ENCODE measurements around the gene TMC8.

The TMC8 gene

DNA sequence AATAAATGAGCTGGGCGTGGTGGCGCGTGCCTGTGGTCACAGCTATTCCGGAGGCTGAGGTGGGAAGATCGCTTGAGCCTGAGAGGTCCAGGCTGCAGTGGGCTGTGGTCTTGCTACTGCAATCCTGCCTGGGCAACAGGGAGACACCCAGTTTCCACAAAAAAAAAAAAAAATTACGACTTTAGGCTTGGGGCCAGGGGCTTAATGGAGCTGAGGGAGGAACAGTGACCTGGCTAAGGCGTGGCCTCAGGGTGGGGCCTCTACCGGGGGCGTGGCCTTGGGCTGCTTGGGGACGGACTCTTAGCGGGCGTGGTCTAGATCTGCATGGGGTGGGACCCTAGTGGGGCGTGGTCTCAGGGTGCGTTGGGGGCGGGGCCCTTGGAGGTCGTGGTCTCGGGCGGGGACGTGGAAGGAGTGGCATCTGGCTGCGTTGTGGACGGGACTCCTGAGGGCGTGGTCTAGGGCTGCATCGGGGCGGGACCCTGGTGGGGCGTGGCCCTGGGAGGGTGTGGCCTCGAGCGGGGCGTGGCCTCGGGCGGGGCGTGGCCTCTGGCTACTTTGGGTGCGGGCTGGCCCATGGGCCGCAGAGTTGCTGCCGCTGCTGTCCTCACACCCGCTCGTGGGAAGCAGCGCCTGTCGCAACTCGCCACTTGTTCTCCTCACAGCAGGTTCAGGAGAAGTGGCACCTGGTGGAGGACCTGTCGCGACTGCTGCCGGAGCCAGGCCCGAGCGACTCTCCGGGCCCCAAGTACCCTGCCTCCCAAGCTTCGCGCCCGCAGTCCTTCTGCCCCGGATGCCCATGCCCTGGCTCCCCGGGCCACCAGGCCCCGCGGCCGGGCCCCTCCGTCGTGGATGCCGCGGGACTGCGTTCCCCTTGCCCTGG lies 9.8 kb downstream of the TMC8 start (continued):
- TF ChIP-seq, protein P1, sequence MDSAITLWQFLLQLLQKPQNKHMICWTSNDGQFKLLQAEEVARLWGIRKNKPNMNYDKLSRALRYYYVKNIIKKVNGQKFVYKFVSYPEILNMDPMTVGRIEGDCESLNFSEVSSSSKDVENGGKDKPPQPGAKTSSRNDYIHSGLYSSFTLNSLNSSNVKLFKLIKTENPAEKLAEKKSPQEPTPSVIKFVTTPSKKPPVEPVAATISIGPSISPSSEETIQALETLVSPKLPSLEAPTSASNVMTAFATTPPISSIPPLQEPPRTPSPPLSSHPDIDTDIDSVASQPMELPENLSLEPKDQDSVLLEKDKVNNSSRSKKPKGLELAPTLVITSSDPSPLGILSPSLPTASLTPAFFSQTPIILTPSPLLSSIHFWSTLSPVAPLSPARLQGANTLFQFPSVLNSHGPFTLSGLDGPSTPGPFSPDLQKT (IDR thresholded peaks at IDR 0.05; ENCODE audit: borderline replicate concordance, low read depth, low read length) = no peak
- TF ChIP-seq ZNF529 (tag by site-specific recombination; IDR thresholded peaks at IDR 0.05; ENCODE audit: insufficient replicate concordance) = no peak
- no peak for TF ChIP-seq ZNF146 (tag by site-specific recombination; IDR thresholded peaks at IDR 0.05)
- no peak for TF ChIP-seq ZNF266 (tag by site-specific recombination; IDR thresholded peaks at IDR 0.05; ENCODE audit: low read depth)
- TF ChIP-seq ZNF76 (tag by site-specific recombination; IDR thresholded peaks at IDR 0.05; ENCODE audit: borderline replicate concordance, low read depth) = no peak
- TF ChIP-seq, protein P2, sequence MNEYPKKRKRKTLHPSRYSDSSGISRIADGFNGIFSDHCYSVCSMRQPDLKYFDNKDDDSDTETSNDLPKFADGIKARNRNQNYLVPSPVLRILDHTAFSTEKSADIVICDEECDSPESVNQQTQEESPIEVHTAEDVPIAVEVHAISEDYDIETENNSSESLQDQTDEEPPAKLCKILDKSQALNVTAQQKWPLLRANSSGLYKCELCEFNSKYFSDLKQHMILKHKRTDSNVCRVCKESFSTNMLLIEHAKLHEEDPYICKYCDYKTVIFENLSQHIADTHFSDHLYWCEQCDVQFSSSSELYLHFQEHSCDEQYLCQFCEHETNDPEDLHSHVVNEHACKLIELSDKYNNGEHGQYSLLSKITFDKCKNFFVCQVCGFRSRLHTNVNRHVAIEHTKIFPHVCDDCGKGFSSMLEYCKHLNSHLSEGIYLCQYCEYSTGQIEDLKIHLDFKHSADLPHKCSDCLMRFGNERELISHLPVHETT (tag by site-specific recombination; IDR thresholded peaks at IDR 0.05) = no peak
- TF ChIP-seq ZNF10 (tag by site-specific recombination; IDR thresholded peaks at IDR 0.05) = no peak
- TF ChIP-seq ZNF596 (tag by site-specific recombination; IDR thresholded peaks at IDR 0.05) = no peak
- TF ChIP-seq ZNF548 (tag by site-specific recombination; IDR thresholded peaks at IDR 0.05) = no peak
- TF ChIP-seq, protein P3, sequence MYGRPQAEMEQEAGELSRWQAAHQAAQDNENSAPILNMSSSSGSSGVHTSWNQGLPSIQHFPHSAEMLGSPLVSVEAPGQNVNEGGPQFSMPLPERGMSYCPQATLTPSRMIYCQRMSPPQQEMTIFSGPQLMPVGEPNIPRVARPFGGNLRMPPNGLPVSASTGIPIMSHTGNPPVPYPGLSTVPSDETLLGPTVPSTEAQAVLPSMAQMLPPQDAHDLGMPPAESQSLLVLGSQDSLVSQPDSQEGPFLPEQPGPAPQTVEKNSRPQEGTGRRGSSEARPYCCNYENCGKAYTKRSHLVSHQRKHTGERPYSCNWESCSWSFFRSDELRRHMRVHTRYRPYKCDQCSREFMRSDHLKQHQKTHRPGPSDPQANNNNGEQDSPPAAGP (tag by site-specific recombination; IDR thresholded peaks at IDR 0.05) = peak; percentile 70; the same call in 1 of the 2 replicates
- TF ChIP-seq ZNF2 (tag by site-specific recombination; IDR thresholded peaks at IDR 0.05) = peak; percentile 52
- no peak for TF ChIP-seq ZNF366 (tag by site-specific recombination; conservative IDR thresholded peaks at IDR 0.05)
- no peak for TF ChIP-seq ZNF416 (tag by site-specific recombination; IDR thresholded peaks at IDR 0.05)
- no peak for TF ChIP-seq ZNF645 (tag by site-specific recombination; IDR thresholded peaks at IDR 0.05)
- TF ChIP-seq ZNF521 (tag by site-specific recombination; IDR thresholded peaks at IDR 0.05) = no peak
- no peak for TF ChIP-seq ZNF571 (tag by site-specific recombination; IDR thresholded peaks at IDR 0.05)
- peak; percentile 50 for TF ChIP-seq ZBTB26 (tag by site-specific recombination; optimal IDR thresholded peaks at IDR 0.05)
- peak; percentile 56 for TF ChIP-seq OSR2 (tag by site-specific recombination; IDR thresholded peaks at IDR 0.05)
- no peak for TF ChIP-seq ZNF747 (tag by site-specific recombination; IDR thresholded peaks at IDR 0.05)
- TF ChIP-seq FEZF1 (tag by site-specific recombination; IDR thresholded peaks at IDR 0.05) = no peak
- no peak for TF ChIP-seq YY2 (tag by site-specific recombination; IDR thresholded peaks at IDR 0.05)
- no peak for TF ChIP-seq ZNF623 (tag by site-specific recombination; IDR thresholded peaks at IDR 0.05)
- peak; percentile 96 for TF ChIP-seq SP2 (tag by site-specific recombination; IDR thresholded peaks at IDR 0.05)
- TF ChIP-seq AEBP2 (tag by site-specific recombination; IDR thresholded peaks at IDR 0.05; ENCODE audit: borderline replicate concordance) = no peak
- no peak for TF ChIP-seq ZNF610 (tag by site-specific recombination; IDR thresholded peaks at IDR 0.05; ENCODE audit: borderline replicate concordance)
- no peak for TF ChIP-seq ZNF132 (tag by site-specific recombination; IDR thresholded peaks at IDR 0.05; ENCODE audit: borderline replicate concordance)
- peak; percentile 87; the same call in 1 of the 2 replicates for TF ChIP-seq KLF7 (tag by site-specific recombination; IDR thresholded peaks at IDR 0.05; ENCODE audit: borderline replicate concordance)
- TF ChIP-seq ZBTB7A (tag by site-specific recombination; IDR thresholded peaks at IDR 0.05; ENCODE audit: low read depth) = no peak
- no peak for TF ChIP-seq ZNF138 (tag by site-specific recombination; IDR thresholded peaks at IDR 0.05; ENCODE audit: borderline replicate concordance)
- no peak for TF ChIP-seq ZNF174 (tag by site-specific recombination; IDR thresholded peaks at IDR 0.05)
- TF ChIP-seq PRDM6 (tag by site-specific recombination; IDR thresholded peaks at IDR 0.05) = no peak
